Embryonic facial prominence (tissue), 1 donor: ENCODE measurements around the gene TSGA10.

Experiments used
- DNase-seq: peaks from one replicate; pipeline ENCODE4 v3.0.0-alpha.2; 2016; ENCODE audit errors: extremely low spot score

Gene TSGA10

GRCh38 chr2:98947554-98947953, 207.2 kb downstream of the TSGA10 start:
- DNase-seq, result no peak
